GM12878 (cell line): Measurements from ENCODE around the gene PLCG2. TPM values are rescaled to one million over a fixed set of nuclear protein-coding genes. Genes with fewer than 3 reads are reported as not detected.

Source experiments
- ATAC-seq: fragments of 200-7000 bp; cut with Tn5 transposase; 3 replicates; pipeline ENCODE4 v1.9.1; 2020; ENCODE audit warnings: mild to moderate bottlenecking, moderate library complexity
- BruUV-seq: library from RNA; stranded (reverse); fragments of 400-500 nt; replicated peaks from 2 replicates; lab custom pipeline; 2021; lab: Mats Ljungman, UMichigan
- CTCF ChIA-PET: fragments of 300-600 bp; sonication (Branson Sonifier 250); formaldehyde crosslinking; extraction: SDS; loops from one replicate; lab custom pipeline; 2021; ENCODE audit warnings: inconsistent platforms; lab: Yijun Ruan, JAX
- POLR2A ChIA-PET: fragments of 350-600 bp; formaldehyde crosslinking; extraction: SDS; loops from one replicate; lab custom pipeline; 2021; ENCODE audit warnings: inconsistent platforms; lab: Charles Lee
- RAD21 ChIA-PET: fragments of 300-600 bp; sonication (Branson Sonifier 250); formaldehyde crosslinking; loops from one replicate; lab custom pipeline; 2023; ENCODE audit warnings: antibody characterized with exemption; ENCODE audit not compliant: unreplicated experiment; lab: Charles Lee
- SMC1A ChIA-PET: fragments of 300-600 bp; sonication (Branson Sonifier 250); formaldehyde crosslinking; loops from one replicate; lab custom pipeline; 2023; ENCODE audit not compliant: unreplicated experiment, uncharacterized antibody; lab: Charles Lee
- DNase-seq: peaks from one replicate; pipeline ENCODE4 v3.0.0-alpha.2; 2011; ENCODE audit warnings: low read depth, low spot score
- FAIRE-seq: peaks from 3 replicates; lab custom pipeline; 2011; peaks lifted over from hg19 to GRCh38; lab: Jason Lieb, UNC
- H2AFZ ChIP-seq: 2 replicates; pipeline ENCODE4 v1.6.0; 2011; ENCODE audit warnings: low read depth, low read length, control low read depth; ENCODE audit not compliant: control insufficient read depth
- H3K27ac ChIP-seq: 2 replicates; pipeline ENCODE4 v1.5.1; 2011; ENCODE audit warnings: control low read depth; ENCODE audit not compliant: control insufficient read depth, insufficient read depth
- H3K27me3 ChIP-seq, 2 experiments: replicated peaks in 1 of 2; 2 replicates each; pipeline versions ENCODE4 v1.6.0 to v1.6.1; 2011; ENCODE audit warnings: low read length in 1 of 2; ENCODE audit not compliant: control insufficient read depth in 2 of 2, insufficient read depth in 2 of 2
- H3K36me3 ChIP-seq, 2 experiments: 2 replicates each; pipeline ENCODE4 v1.5.1; 2011; ENCODE audit warnings: low read length in 1 of 2; ENCODE audit not compliant: control insufficient read depth in 2 of 2, insufficient read depth in 2 of 2
- H3K4me1 ChIP-seq: 2 replicates; pipeline ENCODE4 v1.6.1; 2011; ENCODE audit warnings: mild to moderate bottlenecking, low read length, moderate library complexity, mixed read lengths; ENCODE audit not compliant: control insufficient read depth, insufficient read depth
- H3K4me2 ChIP-seq: 2 replicates; pipeline ENCODE4 v1.6.0; 2011; ENCODE audit warnings: control low read depth; ENCODE audit not compliant: control insufficient read depth, insufficient read depth
- H3K4me3 ChIP-seq: fragments of 200-600 bp; sonication (generic); 2 replicates; pipeline ENCODE4 v1.5.1; 2016
- H3K79me2 ChIP-seq: 2 replicates; pipeline ENCODE4 v1.6.0; 2011; ENCODE audit warnings: low read length; ENCODE audit not compliant: control insufficient read depth, insufficient read depth
- H3K9ac ChIP-seq: 2 replicates; pipeline ENCODE4 v1.8.0; 2011; ENCODE audit warnings: low read length, control low read depth, mixed read lengths; ENCODE audit not compliant: control insufficient read depth, insufficient read depth
- H3K9me3 ChIP-seq: replicated peaks from 3 replicates; pipeline ENCODE4 v1.5.1; 2011; ENCODE audit warnings: mild to moderate bottlenecking, low read length; ENCODE audit not compliant: control insufficient read depth, insufficient read depth
- H4K20me1 ChIP-seq: 2 replicates; pipeline ENCODE4 v1.6.0; 2011; ENCODE audit not compliant: control insufficient read depth, insufficient read depth
- BACH1 ChIP-seq: fragments of 450-650 bp; IDR thresholded peaks from 2 replicates; pipeline ENCODE4 v1.6.1; 2017; ENCODE audit warnings: mild to moderate bottlenecking, borderline replicate concordance
- CEBPZ ChIP-seq: fragments of 150-350 bp; IDR thresholded peaks from 2 replicates; pipeline ENCODE4 v1.6.1; 2016; ENCODE audit warnings: low read depth, low read length
- CHD1 ChIP-seq: IDR thresholded peaks from 2 replicates; pipeline ENCODE4 v1.6.1; 2012; ENCODE audit warnings: low read depth, low read length, improper control_type of control experiment
- DPF2 ChIP-seq: fragments of 450-650 bp; IDR thresholded peaks from 2 replicates; pipeline ENCODE4 v1.6.1; 2017; ENCODE audit warnings: mild to moderate bottlenecking
- E4F1 ChIP-seq: fragments of 450-650 bp; IDR thresholded peaks from 2 replicates; pipeline ENCODE4 v1.6.1; 2018; ENCODE audit warnings: borderline replicate concordance, mild to moderate bottlenecking; ENCODE audit not compliant: partially characterized antibody
- EP300 ChIP-seq, 2 experiments: fragments of 150-350 bp in 1 of 2; IDR thresholded peaks; 2 replicates each; pipeline ENCODE4 v1.6.1; 2011 to 2012; ENCODE audit warnings: low read depth in 2 of 2, low read length in 2 of 2, borderline replicate concordance in 1 of 2, improper control_type of control experiment in 1 of 2, inconsistent platforms in 1 of 2; ENCODE audit not compliant: control insufficient read depth in 1 of 2
- HDAC2 ChIP-seq: fragments of 200-600 bp; sonication (generic); IDR thresholded peaks from 2 replicates; pipeline ENCODE4 v1.6.1; 2017
- IRF5 ChIP-seq: fragments of 450-650 bp; IDR thresholded peaks from 2 replicates; pipeline ENCODE4 v1.6.1; 2017; ENCODE audit warnings: borderline replicate concordance
- MYC ChIP-seq: IDR thresholded peaks from 2 replicates; pipeline ENCODE4 v1.6.1; 2011; ENCODE audit warnings: mild to moderate bottlenecking, low read length, moderate library complexity, inconsistent platforms; ENCODE audit not compliant: insufficient read depth, insufficient replicate concordance, insufficient read length, severe bottlenecking
- PML ChIP-seq: IDR thresholded peaks from 2 replicates; pipeline ENCODE4 v1.6.1; 2012; ENCODE audit warnings: low read length, inconsistent platforms
- POU2F2 ChIP-seq: IDR thresholded peaks from 3 replicates; pipeline ENCODE4 v1.6.1; 2011; ENCODE audit warnings: low read depth, mild to moderate bottlenecking, low read length, borderline replicate concordance
- RELA ChIP-seq: fragments of 450-650 bp; IDR thresholded peaks from 2 replicates; pipeline ENCODE4 v1.8.0; 2014; ENCODE audit warnings: borderline replicate concordance; ENCODE audit not compliant: partially characterized antibody
- SMAD1 ChIP-seq: fragments of 450-650 bp; IDR thresholded peaks from 2 replicates; pipeline ENCODE4 v1.6.1; 2018; ENCODE audit warnings: mild to moderate bottlenecking, low read depth; ENCODE audit not compliant: partially characterized antibody
- SP1 ChIP-seq: IDR thresholded peaks from one replicate; pipeline ENCODE4 v1.6.1; 2011; ENCODE audit warnings: low read depth, low read length
- SRF ChIP-seq, 2 experiments: IDR thresholded peaks; 2 replicates each; pipeline ENCODE4 v1.6.1; 2011; ENCODE audit warnings: low read depth in 2 of 2, low read length in 2 of 2, mild to moderate bottlenecking in 1 of 2, moderate library complexity in 1 of 2
- SUZ12 ChIP-seq: fragments of 200-600 bp; sonication (generic); IDR thresholded peaks from one replicate; pipeline ENCODE4 v1.6.1; 2018; ENCODE audit warnings: antibody characterized with exemption, mild to moderate bottlenecking; ENCODE audit not compliant: unreplicated experiment
- YBX1 ChIP-seq: fragments of 450-650 bp; IDR thresholded peaks from 2 replicates; pipeline ENCODE4 v1.6.1; 2016; ENCODE audit warnings: antibody characterized with exemption
- ZNF217 ChIP-seq: fragments of 450-650 bp; IDR thresholded peaks from 2 replicates; pipeline ENCODE4 v1.6.1; 2017; ENCODE audit warnings: antibody characterized with exemption, mild to moderate bottlenecking
- WGBS: methylation state at CpG from one replicate; pipeline ENCODE4 v1.1.6; 2016; ENCODE audit warnings: low lambda C conversion rate; ENCODE audit not compliant: insufficient replicate concordance, insufficient coverage; ENCODE audit errors: missing lambda C conversion rate; 5-methylcytosine and 5-hydroxymethylcytosine counted together
- in situ Hi-C: fragments of 300-500 bp; cut with MboI; formaldehyde crosslinking; loops from 9 replicates; pipeline ENCODE4 v1.14.3; 2018; ENCODE audit warnings: mixed read lengths
- intact Hi-C: fragments of 100-400 bp; cut with micrococcal nuclease; formaldehyde crosslinking; loops from one replicate; pipeline ENCODE4 v1.14.2; 2022; ENCODE audit not compliant: unreplicated experiment
- polyA plus RNA-seq, 11 experiments: library from polyadenylated mRNA; depleted of rRNA in 4 of 11; unstranded in 6 of 11; stranded (reverse) in 5 of 11; fragments of >200 nt; fragmentation: Nextera tagmentation in 4 of 11; fragmentation: Illumina TruSeq in 1 of 11; extraction: Ambion mirVana in 4 of 11; extraction: Trizol in 1 of 11; gene quantifications; 1 replicate in 1 of 11; 2 replicates in 10 of 11; pipeline versions ENCODE4 v1.2.1 to v1.2.3, GENCODE V29; 2011 to 2016; ENCODE audit warnings: inconsistent platforms in 2 of 11, missing spikeins in 2 of 11, low read depth in 1 of 11
- total RNA-seq, 4 experiments: library from RNA; depleted of rRNA in 3 of 4; stranded (reverse); fragments of >200 nt in 3 of 4; fragmentation: Illumina TruSeq in 1 of 4; extraction: Trizol in 1 of 4; gene quantifications; 2 replicates each; pipeline versions ENCODE4 v1.2.1 to v1.2.3, GENCODE V29; 2013 to 2021

The PLCG2 gene
- total and polyA plus RNA-seq, 10 of the 15 experiments (the other 5 are each of a cell fraction or from before 2014, with no cell fraction given): 47.6 to 256 (median 149) TPM

GRCh38 chr16:81937305-81938038 lies 158.4 kb downstream of the PLCG2 start:
- H3K4me1 ChIP-seq: no peaks in the 10 kb centered on the region
- no peak overlapping the region for H2AFZ ChIP-seq
- in situ Hi-C loops: no loop called here
- intact Hi-C loops: loop anchor here (5.0 kb wide), 1 partner anchor 295 kb away; no protein-coding TSS in a partner anchor
- H3K36me3 ChIP-seq: peaks cover 48 to 62% of the 10 kb centered on the region in 2 experiments
- RAD21 ChIA-PET: no interaction called here
- H3K27ac ChIP-seq: no peak overlapping the region
- no peaks in the 10 kb centered on the region for H3K9me3 ChIP-seq
- POLR2A ChIA-PET: no interaction called here
- H3K27me3 ChIP-seq: no peaks in the 10 kb centered on the region
- no peak overlapping the region for H3K4me2 ChIP-seq
- DNase-seq: no peak
- H4K20me1 ChIP-seq: no peaks in the 10 kb centered on the region
- no peaks in the 10 kb centered on the region for H3K79me2 ChIP-seq
- 93% methylated on average over 12 of the region's 13 CpGs for WGBS
- CTCF ChIA-PET: no interaction called here
- no peak for FAIRE-seq
- ATAC-seq: no peak
- SMC1A ChIA-PET: no interaction called here
- H3K4me3 ChIP-seq: no peak overlapping the region
- no TSS peak for BruUV-seq
- H3K9ac ChIP-seq: no peak overlapping the region
- no peak for TF ChIP-seq ZNF217
- no peak for TF ChIP-seq SRF (IDR thresholded peaks at IDR 0.05; ENCODE audit: low read depth in 2 of 2, low read length in 2 of 2)
- no peak for TF ChIP-seq DPF2
- no peak for TF ChIP-seq CHD1
- no peak for TF ChIP-seq HDAC2
- TF ChIP-seq IRF5: no peak
- no peak for TF ChIP-seq EP300 (IDR thresholded peaks at IDR 0.05; ENCODE audit: borderline replicate concordance in 1 of 2, control insufficient read depth in 1 of 2, low read depth in 2 of 2, low read length in 2 of 2)
- TF ChIP-seq SP1: no peak
- TF ChIP-seq BACH1: no peak
- TF ChIP-seq E4F1: no peak
- no peak for TF ChIP-seq CEBPZ
- no peak for TF ChIP-seq PML
- no peak for TF ChIP-seq POU2F2
- no peak for TF ChIP-seq RELA
- no peak for TF ChIP-seq YBX1
- TF ChIP-seq SUZ12: no peak
- no peak for TF ChIP-seq MYC
- TF ChIP-seq SMAD1: no peak
